ENCODE results near the gene PROZ.

DNA sequence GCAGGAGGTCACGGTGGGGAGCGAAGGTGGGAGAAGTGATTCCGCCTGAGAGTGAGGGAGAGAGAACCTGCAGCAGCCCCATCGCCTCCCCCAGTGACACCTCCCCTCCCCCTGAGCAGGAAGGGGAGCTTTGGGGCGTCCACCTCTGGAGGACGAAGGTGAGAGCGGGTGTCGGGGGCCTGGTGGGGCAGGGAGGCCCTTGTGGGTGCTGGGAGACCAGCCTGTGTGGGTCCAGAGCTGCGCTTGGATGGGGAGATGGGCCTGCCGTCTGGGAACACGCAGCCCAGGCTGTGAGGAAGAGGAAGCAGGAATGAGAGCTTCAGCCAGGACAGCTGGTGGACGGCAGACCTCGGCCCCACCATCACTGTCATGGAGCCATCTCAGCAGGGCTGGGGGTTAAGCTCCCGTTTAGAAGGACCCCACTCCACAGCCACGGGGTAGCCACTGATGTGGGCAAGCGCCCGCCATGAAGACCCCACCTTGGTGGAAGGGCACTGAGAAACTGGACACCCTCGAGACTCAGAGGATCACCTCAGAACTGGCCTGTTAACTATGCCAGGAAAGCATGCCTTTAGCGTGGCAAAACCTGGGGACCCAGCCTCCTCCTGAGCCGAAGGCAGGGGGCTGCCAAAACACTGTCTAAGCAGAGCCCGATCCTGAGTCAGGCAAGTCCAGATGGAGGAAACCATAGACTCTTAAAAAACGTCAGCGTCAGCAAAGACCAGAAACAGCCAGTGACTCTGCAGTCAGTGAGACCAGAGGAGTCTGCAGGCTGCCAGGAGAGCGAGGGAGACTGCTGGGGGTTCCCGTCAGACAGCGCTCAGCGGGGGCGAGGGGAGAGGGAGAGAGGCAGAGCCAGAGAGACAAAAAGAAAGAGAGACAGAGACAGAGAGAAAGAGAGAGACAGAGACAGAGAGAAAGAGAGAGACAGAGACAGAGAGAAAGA is 6.4 kb upstream of the PROZ start:
- TF ChIP-seq, protein P1, sequence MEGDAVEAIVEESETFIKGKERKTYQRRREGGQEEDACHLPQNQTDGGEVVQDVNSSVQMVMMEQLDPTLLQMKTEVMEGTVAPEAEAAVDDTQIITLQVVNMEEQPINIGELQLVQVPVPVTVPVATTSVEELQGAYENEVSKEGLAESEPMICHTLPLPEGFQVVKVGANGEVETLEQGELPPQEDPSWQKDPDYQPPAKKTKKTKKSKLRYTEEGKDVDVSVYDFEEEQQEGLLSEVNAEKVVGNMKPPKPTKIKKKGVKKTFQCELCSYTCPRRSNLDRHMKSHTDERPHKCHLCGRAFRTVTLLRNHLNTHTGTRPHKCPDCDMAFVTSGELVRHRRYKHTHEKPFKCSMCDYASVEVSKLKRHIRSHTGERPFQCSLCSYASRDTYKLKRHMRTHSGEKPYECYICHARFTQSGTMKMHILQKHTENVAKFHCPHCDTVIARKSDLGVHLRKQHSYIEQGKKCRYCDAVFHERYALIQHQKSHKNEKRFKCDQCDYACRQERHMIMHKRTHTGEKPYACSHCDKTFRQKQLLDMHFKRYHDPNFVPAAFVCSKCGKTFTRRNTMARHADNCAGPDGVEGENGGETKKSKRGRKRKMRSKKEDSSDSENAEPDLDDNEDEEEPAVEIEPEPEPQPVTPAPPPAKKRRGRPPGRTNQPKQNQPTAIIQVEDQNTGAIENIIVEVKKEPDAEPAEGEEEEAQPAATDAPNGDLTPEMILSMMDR (IDR thresholded peaks at IDR 0.05; ENCODE audit: low read depth, low read length) = no peak
- no peak for TF ChIP-seq EZH2phosphoT487 (IDR thresholded peaks at IDR 0.05; ENCODE audit: low read depth)
